K562 (cell line): Measurements from ENCODE around the gene LAPTM4A. TPM values are rescaled to one million over a fixed set of nuclear protein-coding genes. Genes with fewer than 3 reads are reported as not detected.

Experiments
- CHD2 ChIP-seq: IDR thresholded peaks from 2 replicates; pipeline ENCODE4 v1.6.1; 2011; ENCODE audit warnings: low read depth, low read length
- ELF1 ChIP-seq: fragments of 200-800 bp; sonication (Bioruptor generic); IDR thresholded peaks from 2 replicates; pipeline ENCODE4 v1.6.1; 2016; ENCODE audit warnings: missing genetic modification characterization, missing compliant biosample characterization
- GTF2B ChIP-seq: IDR thresholded peaks from 2 replicates; pipeline ENCODE4 v1.6.1; 2011; ENCODE audit not compliant: insufficient read length; ENCODE audit errors: extremely low read depth
- IRF9 ChIP-seq: fragments of 450-650 bp; IDR thresholded peaks from 2 replicates; pipeline ENCODE4 v1.6.1; 2016; ENCODE audit warnings: missing biosample characterization, missing genetic modification characterization
- KDM1A ChIP-seq, 2 experiments: fragments of 450-650 bp; IDR thresholded peaks; 2 replicates each; pipeline ENCODE4 v1.6.1; 2016; ENCODE audit warnings: mild to moderate bottlenecking in 2 of 2
- MCM7 ChIP-seq, 2 experiments: fragments of 450-650 bp; IDR thresholded peaks; 2 replicates each; pipeline ENCODE4 v1.6.1; 2016 to 2018
- NFIX ChIP-seq: fragments of 250-450 bp; sonication (Bioruptor Pico); IDR thresholded peaks from 2 replicates; pipeline ENCODE4 v1.4.0; 2020; ENCODE audit warnings: low read depth, mild to moderate bottlenecking, moderate library complexity
- NONO ChIP-seq, 2 experiments: fragments of 200-400 bp in 1 of 2; fragments of 450-650 bp in 1 of 2; formaldehyde crosslinking in 1 of 2; IDR thresholded peaks; 2 replicates each; pipeline ENCODE4 v1.6.1; 2017; ENCODE audit warnings: low read depth in 2 of 2, mild to moderate bottlenecking in 2 of 2, moderate library complexity in 2 of 2, low read length in 1 of 2
- PML ChIP-seq: IDR thresholded peaks from 2 replicates; pipeline ENCODE4 v1.6.1; 2012; ENCODE audit warnings: low read length, inconsistent platforms
- SMAD1 ChIP-seq: fragments of 150-350 bp; IDR thresholded peaks from 2 replicates; pipeline ENCODE4 v1.6.1; 2014; ENCODE audit warnings: low read length, low read depth; ENCODE audit not compliant: partially characterized antibody
- SNIP1 ChIP-seq: fragments of 450-650 bp; IDR thresholded peaks from 2 replicates; pipeline ENCODE4 v1.7.1; 2017; ENCODE audit warnings: low read depth, mild to moderate bottlenecking
- SP2 ChIP-seq: IDR thresholded peaks from 2 replicates; pipeline ENCODE4 v1.6.1; 2011; ENCODE audit warnings: mild to moderate bottlenecking, low read depth, low read length, moderate library complexity; ENCODE audit not compliant: poor library complexity, severe bottlenecking; ENCODE audit errors: extremely low read depth
- SRF ChIP-seq, 2 experiments: fragments of 250-450, 450-650 bp in 1 of 2; sonication (Bioruptor Pico) in 1 of 2; sonication (generic) in 1 of 2; formaldehyde crosslinking; IDR thresholded peaks; 2 replicates each; pipeline versions ENCODE4 v1.5.0 to v1.5.1; 2020 to 2022; ENCODE audit warnings: mild to moderate bottlenecking in 1 of 2, missing genetic modification reagents in 1 of 2
- TFAP4 ChIP-seq: sonication (generic); formaldehyde crosslinking; IDR thresholded peaks from 2 replicates; pipeline ENCODE4 v1.8.0; 2022; ENCODE audit warnings: missing genetic modification reagents, mild to moderate bottlenecking, moderate library complexity, borderline replicate concordance
- ZKSCAN1 ChIP-seq: fragments of 150-350 bp; IDR thresholded peaks from 2 replicates; pipeline ENCODE4 v1.6.1; 2016; ENCODE audit warnings: low read depth, low read length
- ZNF212 ChIP-seq: fragments of 450-650 bp; formaldehyde crosslinking; IDR thresholded peaks from 2 replicates; pipeline ENCODE4 v1.4.0; 2020; ENCODE audit warnings: mild to moderate bottlenecking
- ZNF407 ChIP-seq: fragments of 450-650 bp; IDR thresholded peaks from 2 replicates; pipeline ENCODE4 v1.6.1; 2016; ENCODE audit warnings: low read depth
- polyA plus RNA-seq, 8 experiments: library from polyadenylated mRNA; depleted of rRNA in 4 of 8; stranded (reverse) in 5 of 8; unstranded in 3 of 8; fragments of >200 nt; fragmentation: Nextera tagmentation in 2 of 8; fragmentation: Illumina TruSeq in 1 of 8; extraction: Ambion mirVana in 2 of 8; extraction: Trizol in 1 of 8; gene quantifications; 2 replicates each; pipeline versions ENCODE4 v1.2.1 to v1.2.3, GENCODE V29; 2011 to 2014; ENCODE audit warnings: inconsistent platforms in 1 of 8, missing spikeins in 1 of 8
- total RNA-seq, 7 experiments: library from RNA; depleted of rRNA in 6 of 7; stranded (reverse); fragments of >200 nt in 6 of 7; fragmentation: Illumina TruSeq in 2 of 7; extraction: Trizol in 2 of 7; gene quantifications; 2 replicates each; pipeline versions ENCODE4 v1.2.1 to v1.2.3, GENCODE V29; 2011 to 2021; ENCODE audit warnings: low replicate concordance in 1 of 7

Gene LAPTM4A
- total and polyA plus RNA-seq, 9 of the 15 experiments (the other 6 are each of a cell fraction or from before 2014, with no cell fraction given): 13.4 to 157 (median 50.1) TPM

GRCh38 chr2:20097889-20098714 is 46.7 kb upstream of the LAPTM4A start (continued):
- TF ChIP-seq ZNF212 (CRISPR knock-in tag) (no peak), ZNF407 (no peak), IRF9 (tag) (no peak), NONO (IDR thresholded peaks at IDR 0.05; ENCODE audit: low read depth in 2 of 2, low read length in 1 of 2) (peak in 1 of 2 experiments; percentile 70; a peak in 1 of 4 replicates), KDM1A (IDR thresholded peaks at IDR 0.05) (no peak), SP2 (no peak), PML (no peak), SNIP1 (no peak), SRF (CRISPR knock-in tag; IDR thresholded peaks at IDR 0.05) (no peak), ELF1 (tag) (no peak), MCM7 (IDR thresholded peaks at IDR 0.05) (no peak), CHD2 (no peak), GTF2B (no peak), SMAD1 (no peak), NFIX (CRISPR knock-in tag) (no peak), TFAP4 (CRISPR knock-in tag) (no peak), ZKSCAN1 (no peak)
